ENCODE results near the gene LACTBL1.

LACTBL1 gene

GRCh38 chr1:22972760-22973159, at the start of gene LACTBL1:
Gene LACTBL1 (minus strand): TSS chr1:22972866. CDS start chr1:22972316, 550 bp downstream.
- no peaks in the 10 kb centered on the region for H3K36me3 ChIP-seq (ENCODE audit: low read length)
- H4K20me1 ChIP-seq (ENCODE audit: low read depth, low read length) = no peaks in the 10 kb centered on the region
- no peak within 1 kb of the TSS for H3K4me3 ChIP-seq (ENCODE audit: insufficient read depth, low read length, poor library complexity, severe bottlenecking)
- no peak within 1 kb of the TSS for H3K4me2 ChIP-seq (ENCODE audit: low read depth, low read length, poor library complexity, severe bottlenecking)
- TF ChIP-seq EZH2phosphoT487 (conservative IDR thresholded peaks at IDR 0.05; ENCODE audit: low read length) = no peak
- no peak for TF ChIP-seq CTCF (IDR thresholded peaks at IDR 0.05; ENCODE audit: insufficient read depth, low read length, poor library complexity, severe bottlenecking)
- H2AFZ ChIP-seq (ENCODE audit: low read depth, low read length, severe bottlenecking) = no peak within 1 kb of the TSS
- no peaks in the 10 kb centered on the region for H3K9me3 ChIP-seq (ENCODE audit: insufficient read depth, low read length)
- no peaks in the 10 kb centered on the region for H3K79me2 ChIP-seq (ENCODE audit: insufficient read depth, low read length)
- H3K9ac ChIP-seq (ENCODE audit: low read length) = no peak within 1 kb of the TSS
- no peaks in the 10 kb centered on the region for H3K27me3 ChIP-seq (ENCODE audit: low read length)
- no peak within 1 kb of the TSS for H3K27ac ChIP-seq (ENCODE audit: low read depth, low read length)
- H3K9me2 ChIP-seq (replicated peaks; ENCODE audit: insufficient read depth, low read length) = no peaks in the 10 kb centered on the region
- no peaks in the 10 kb centered on the region for H3F3A ChIP-seq (ENCODE audit: insufficient read depth)

GRCh38 chr1:23021834-23022233, 49.2 kb upstream of the LACTBL1 start:
- Histone ChIP-seq H3K79me2 (ENCODE audit: insufficient read depth, low read length) (peaks cover 70% of the 10 kb centered on the region), H3K4me3 (ENCODE audit: insufficient read depth, low read length, poor library complexity, severe bottlenecking) (no peak overlapping the region), H3K36me3 (ENCODE audit: low read length) (peaks cover 14% of the 10 kb centered on the region), H4K20me1 (ENCODE audit: low read depth, low read length) (peaks cover 14% of the 10 kb centered on the region), H3K27ac (ENCODE audit: low read depth, low read length) (no peak overlapping the region), H3F3A (ENCODE audit: insufficient read depth) (peaks cover 6% of the 10 kb centered on the region; the same call in 1 of the 2 replicates), H3K9me2 (replicated peaks; ENCODE audit: insufficient read depth, low read length) (no peaks in the 10 kb centered on the region), H3K4me2 (ENCODE audit: low read depth, low read length, poor library complexity, severe bottlenecking) (peak overlapping the region; percentile 91), H3K9ac (ENCODE audit: low read length) (no peak overlapping the region), H2AFZ (ENCODE audit: low read depth, low read length, severe bottlenecking) (no peak overlapping the region), H3K9me3 (ENCODE audit: insufficient read depth, low read length) (no peaks in the 10 kb centered on the region), H3K27me3 (ENCODE audit: low read length) (no peaks in the 10 kb centered on the region)
- TF ChIP-seq CTCF (IDR thresholded peaks at IDR 0.05; ENCODE audit: insufficient read depth, low read length, poor library complexity, severe bottlenecking) (no peak), EZH2phosphoT487 (conservative IDR thresholded peaks at IDR 0.05; ENCODE audit: low read length) (no peak)

- H3K27ac ChIP-seq (ENCODE audit: low read depth, low read length) = no peak overlapping the region
- TF ChIP-seq EZH2phosphoT487 (conservative IDR thresholded peaks at IDR 0.05; ENCODE audit: low read length) (no peak), CTCF (IDR thresholded peaks at IDR 0.05; ENCODE audit: insufficient read depth, low read length, poor library complexity, severe bottlenecking) (no peak)
- H3K9me2 ChIP-seq (replicated peaks; ENCODE audit: insufficient read depth, low read length) = no peaks in the 10 kb centered on the region
- peaks cover 14% of the 10 kb centered on the region for H4K20me1 ChIP-seq (ENCODE audit: low read depth, low read length)
- H3K4me2 ChIP-seq (ENCODE audit: low read depth, low read length, poor library complexity, severe bottlenecking) = peak overlapping the region; percentile 91
- H3K79me2 ChIP-seq (ENCODE audit: insufficient read depth, low read length) = peaks cover 60% of the 10 kb centered on the region
- H3K36me3 ChIP-seq (ENCODE audit: low read length) = peaks cover 14% of the 10 kb centered on the region
- H3K9me3 ChIP-seq (ENCODE audit: insufficient read depth, low read length) = no peaks in the 10 kb centered on the region
- no peak overlapping the region for H2AFZ ChIP-seq (ENCODE audit: low read depth, low read length, severe bottlenecking)
- H3F3A ChIP-seq (ENCODE audit: insufficient read depth) = peaks cover 6% of the 10 kb centered on the region; the same call in 1 of the 2 replicates
- peak overlapping the region; percentile 70 for H3K4me3 ChIP-seq (ENCODE audit: insufficient read depth, low read length, poor library complexity, severe bottlenecking)
- no peaks in the 10 kb centered on the region for H3K27me3 ChIP-seq (ENCODE audit: low read length)
- peak overlapping the region; percentile 81 for H3K9ac ChIP-seq (ENCODE audit: low read length)
Observed at GRCh38 chr1:23020706-23021405, 48.2 kb upstream of the LACTBL1 start.

All from SU-DHL-6 (cell line).